Testis (tissue), 2 donors: Measurements from ENCODE around the gene ATP2B3.

Experiments used
- POLR2A ChIP-seq: fragments of 450-650 bp; IDR thresholded peaks from one replicate; pipeline ENCODE4 v1.6.1; 2017; ENCODE audit warnings: antibody characterized with exemption, mild to moderate bottlenecking, moderate library complexity
- TF ChIP-seq, protein P1 (sequence below), 3 experiments: fragments of 450-650 bp in 2 of 3; fragments of 200-600 bp in 1 of 3; sonication (generic) in 1 of 3; IDR thresholded peaks; one replicate each; pipeline ENCODE4 v1.5.1; 2016 to 2019; ENCODE audit warnings: antibody characterized with exemption in 3 of 3, mild to moderate bottlenecking in 2 of 3, moderate library complexity in 1 of 3

- TF ChIP-seq, protein P1, sequence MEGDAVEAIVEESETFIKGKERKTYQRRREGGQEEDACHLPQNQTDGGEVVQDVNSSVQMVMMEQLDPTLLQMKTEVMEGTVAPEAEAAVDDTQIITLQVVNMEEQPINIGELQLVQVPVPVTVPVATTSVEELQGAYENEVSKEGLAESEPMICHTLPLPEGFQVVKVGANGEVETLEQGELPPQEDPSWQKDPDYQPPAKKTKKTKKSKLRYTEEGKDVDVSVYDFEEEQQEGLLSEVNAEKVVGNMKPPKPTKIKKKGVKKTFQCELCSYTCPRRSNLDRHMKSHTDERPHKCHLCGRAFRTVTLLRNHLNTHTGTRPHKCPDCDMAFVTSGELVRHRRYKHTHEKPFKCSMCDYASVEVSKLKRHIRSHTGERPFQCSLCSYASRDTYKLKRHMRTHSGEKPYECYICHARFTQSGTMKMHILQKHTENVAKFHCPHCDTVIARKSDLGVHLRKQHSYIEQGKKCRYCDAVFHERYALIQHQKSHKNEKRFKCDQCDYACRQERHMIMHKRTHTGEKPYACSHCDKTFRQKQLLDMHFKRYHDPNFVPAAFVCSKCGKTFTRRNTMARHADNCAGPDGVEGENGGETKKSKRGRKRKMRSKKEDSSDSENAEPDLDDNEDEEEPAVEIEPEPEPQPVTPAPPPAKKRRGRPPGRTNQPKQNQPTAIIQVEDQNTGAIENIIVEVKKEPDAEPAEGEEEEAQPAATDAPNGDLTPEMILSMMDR (IDR thresholded peaks at IDR 0.05) = no peak
- TF ChIP-seq POLR2A = no peak
These were observed 40.3 kb downstream of the ATP2B3 start for GRCh38 chrX:153557618-153558355.
